Adipocyte (in vitro differentiated cells): Measurements from ENCODE around the gene OPCML.

Experiments
- DNase-seq: peaks from one replicate; pipeline ENCODE4 v3.0.0-alpha.2; 2015; ENCODE audit warnings: low read depth
- H3K27me3 ChIP-seq: replicated peaks from 2 replicates; pipeline ENCODE4 v1.7.0; 2013; ENCODE audit warnings: mild to moderate bottlenecking, low read length, moderate library complexity; ENCODE audit not compliant: control insufficient read depth, insufficient read depth
- H3K36me3 ChIP-seq: 2 replicates; pipeline ENCODE4 v1.7.0; 2013; ENCODE audit warnings: low read length, mild to moderate bottlenecking, moderate library complexity; ENCODE audit not compliant: control insufficient read depth, insufficient read depth, severe bottlenecking
- H3K4me1 ChIP-seq: 2 replicates; pipeline ENCODE4 v1.7.0; 2013; ENCODE audit warnings: mild to moderate bottlenecking, low read length, moderate library complexity; ENCODE audit not compliant: control insufficient read depth, insufficient read depth
- H3K4me3 ChIP-seq: 2 replicates; pipeline ENCODE4 v1.7.0; 2013; ENCODE audit warnings: mild to moderate bottlenecking, low read length, moderate library complexity
- H3K9ac ChIP-seq: 2 replicates; pipeline ENCODE4 v1.7.0; 2013; ENCODE audit warnings: mild to moderate bottlenecking, low read length, moderate library complexity
- H3K9me3 ChIP-seq: 2 replicates; pipeline ENCODE4 v1.7.0; 2013; ENCODE audit warnings: mild to moderate bottlenecking, low read length, moderate library complexity; ENCODE audit not compliant: control insufficient read depth

The OPCML gene

GRCh38 chr11:132793831-132794230 lies 738.5 kb downstream of the OPCML start:
- Histone ChIP-seq H3K9me3 (peaks cover 3% of the 10 kb centered on the region), H3K4me3 (no peak overlapping the region), H3K27me3 (no peaks in the 10 kb centered on the region), H3K36me3 (no peaks in the 10 kb centered on the region), H3K4me1 (no peaks in the 10 kb centered on the region), H3K9ac (no peak overlapping the region)
- DNase-seq = no peak

GRCh38 chr11:132792341-132793140 lies 739.8 kb downstream of the OPCML start:
- Histone ChIP-seq H3K4me1 (no peaks in the 10 kb centered on the region), H3K36me3 (no peaks in the 10 kb centered on the region), H3K4me3 (no peak overlapping the region), H3K9ac (no peak overlapping the region), H3K27me3 (no peaks in the 10 kb centered on the region), H3K9me3 (peaks cover 3% of the 10 kb centered on the region)
- DNase-seq = no peak

DNA sequence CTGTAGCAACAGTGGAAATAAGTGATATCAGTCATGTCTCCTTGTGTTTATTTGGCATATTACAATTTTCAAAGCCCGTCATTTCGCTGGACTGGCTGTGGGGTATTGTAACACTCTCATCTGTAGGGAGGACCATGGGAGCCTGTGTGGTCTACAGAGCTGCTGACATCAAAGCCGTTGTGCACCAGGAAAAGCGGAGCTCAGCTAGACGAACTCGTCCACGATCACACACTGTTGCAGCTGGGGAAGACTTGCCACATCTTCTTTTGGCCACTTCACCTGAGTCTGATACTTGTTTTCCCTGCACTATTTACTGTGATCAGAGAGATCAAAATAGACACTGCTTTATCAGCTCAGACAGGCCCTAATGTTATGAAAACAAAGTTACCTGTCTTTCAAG lies 741.3 kb downstream of the OPCML start:
- DNase-seq = no peak
- Histone ChIP-seq H3K9me3 (peaks cover 6% of the 10 kb centered on the region), H3K4me1 (no peaks in the 10 kb centered on the region), H3K36me3 (no peaks in the 10 kb centered on the region), H3K4me3 (no peak overlapping the region), H3K27me3 (no peaks in the 10 kb centered on the region), H3K9ac (no peak overlapping the region)

DNA sequence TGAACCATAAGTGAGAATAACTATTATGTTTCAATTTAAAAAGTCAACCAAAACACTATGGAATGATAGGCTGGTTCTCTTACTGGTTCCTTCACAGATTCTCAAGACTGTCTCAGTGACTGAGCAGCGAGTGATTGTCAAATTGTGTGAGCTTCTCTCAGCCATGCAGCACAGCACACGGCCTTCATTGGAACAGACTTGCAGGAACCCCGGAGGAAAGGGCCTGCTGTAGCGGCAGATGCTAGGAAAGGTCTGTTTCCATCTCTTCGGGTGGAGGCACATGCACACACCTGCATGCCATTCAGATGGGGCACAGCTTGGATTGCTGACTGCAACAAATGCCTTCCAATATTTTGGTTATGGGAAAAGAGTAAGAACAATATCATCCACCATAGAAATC lies 741.8 kb downstream of the OPCML start:
- Histone ChIP-seq H3K9me3 (peaks cover 3% of the 10 kb centered on the region), H3K27me3 (no peaks in the 10 kb centered on the region), H3K36me3 (no peaks in the 10 kb centered on the region), H3K4me3 (no peak overlapping the region), H3K9ac (no peak overlapping the region), H3K4me1 (no peaks in the 10 kb centered on the region)
- no peak for DNase-seq

- Histone ChIP-seq H3K9me3 (peaks cover 3% of the 10 kb centered on the region), H3K36me3 (no peaks in the 10 kb centered on the region), H3K27me3 (no peaks in the 10 kb centered on the region)
These were observed 743.4 kb downstream of the OPCML start for GRCh38 chr11:132788816-132789325.

GRCh38 chr11:132785878-132786277 lies 746.4 kb downstream of the OPCML start:
- H3K4me3 ChIP-seq = no peak overlapping the region
- no peaks in the 10 kb centered on the region for H3K27me3 ChIP-seq
- H3K4me1 ChIP-seq = no peaks in the 10 kb centered on the region
- H3K9ac ChIP-seq = no peak overlapping the region
- DNase-seq = no peak
- H3K36me3 ChIP-seq = no peaks in the 10 kb centered on the region
- peaks cover 3% of the 10 kb centered on the region for H3K9me3 ChIP-seq

More at GRCh38 chr11:132788816-132789325, 743.4 kb downstream of the OPCML start:
- Histone ChIP-seq H3K4me1 (no peaks in the 10 kb centered on the region), H3K9ac (no peak overlapping the region), H3K4me3 (no peak overlapping the region)
- no peak for DNase-seq

DNA sequence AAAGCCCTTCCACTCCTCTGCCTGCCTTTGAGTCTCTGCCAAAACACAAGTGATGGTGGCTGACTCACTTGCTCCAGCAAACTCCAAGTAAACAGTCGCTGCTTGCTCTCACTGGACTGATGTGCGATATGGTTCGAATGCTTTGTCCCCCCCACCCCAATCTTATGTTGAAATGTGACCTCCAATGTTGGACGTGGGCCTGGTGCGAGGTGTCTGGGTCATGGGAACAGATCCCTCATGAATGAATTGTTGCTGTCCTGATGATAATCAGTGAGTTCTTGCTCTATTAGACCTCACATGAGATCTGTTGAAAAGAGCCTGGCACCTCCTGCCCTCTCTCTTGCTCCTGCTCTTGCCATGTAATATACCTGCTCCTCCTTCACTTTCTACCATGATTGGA lies 747.9 kb downstream of the OPCML start:
- Histone ChIP-seq H3K9me3 (peaks cover 3% of the 10 kb centered on the region), H3K4me1 (peaks cover 8% of the 10 kb centered on the region), H3K9ac (no peak overlapping the region), H3K4me3 (no peak overlapping the region), H3K36me3 (no peaks in the 10 kb centered on the region), H3K27me3 (no peaks in the 10 kb centered on the region)
- DNase-seq = peak; percentile 7

- DNase-seq = no peak
- peaks cover 15% of the 10 kb centered on the region for H3K4me1 ChIP-seq
- peaks cover under 1% of the 10 kb centered on the region for H3K9me3 ChIP-seq
- H3K27me3 ChIP-seq = no peaks in the 10 kb centered on the region
- H3K9ac ChIP-seq = no peak overlapping the region
- no peak overlapping the region for H3K4me3 ChIP-seq
- no peaks in the 10 kb centered on the region for H3K36me3 ChIP-seq
These were observed 750.2 kb downstream of the OPCML start for GRCh38 chr11:132782102-132782501.

- no peak for DNase-seq
- Histone ChIP-seq H3K9me3 (no peaks in the 10 kb centered on the region), H3K4me3 (no peak overlapping the region), H3K36me3 (no peaks in the 10 kb centered on the region), H3K4me1 (peaks cover 18% of the 10 kb centered on the region), H3K9ac (no peak overlapping the region), H3K27me3 (no peaks in the 10 kb centered on the region)
These were observed 752.3 kb downstream of the OPCML start for GRCh38 chr11:132780046-132780445.

- peak; percentile 25 for DNase-seq
- H3K9me3 ChIP-seq = no peaks in the 10 kb centered on the region
These were observed 752.8 kb downstream of the OPCML start for GRCh38 chr11:132779497-132779896.

GRCh38 chr11:132777067-132777975 lies 755.0 kb downstream of the OPCML start:
- no peak for DNase-seq
- Histone ChIP-seq H3K4me3 (peak overlapping the region; percentile 36), H3K9ac (no peak overlapping the region), H3K27me3 (no peaks in the 10 kb centered on the region), H3K9me3 (no peaks in the 10 kb centered on the region), H3K4me1 (peaks cover 21% of the 10 kb centered on the region), H3K36me3 (no peaks in the 10 kb centered on the region)

More at GRCh38 chr11:132779497-132779896, 752.8 kb downstream of the OPCML start:
- Histone ChIP-seq H3K4me1 (peaks cover 18% of the 10 kb centered on the region), H3K27me3 (no peaks in the 10 kb centered on the region), H3K36me3 (no peaks in the 10 kb centered on the region), H3K9ac (no peak overlapping the region), H3K4me3 (no peak overlapping the region)
